HepG2 (cell line): ENCODE measurements around the gene SAMD14. TPM values are rescaled to one million over a fixed set of nuclear protein-coding genes. Genes with fewer than 3 reads are reported as not detected.

ENCODE experiments used
- BORCS8-MEF2B ChIP-seq: sonication (generic); formaldehyde crosslinking; IDR thresholded peaks from 2 replicates; pipeline ENCODE4 v1.8.0; 2022; ENCODE audit warnings: mild to moderate bottlenecking, missing genetic modification reagents
- ELF1 ChIP-seq: sonication (generic); formaldehyde crosslinking; IDR thresholded peaks from 2 replicates; pipeline ENCODE4 v1.4.0; 2020; ENCODE audit warnings: missing genetic modification reagents
- ELK4 ChIP-seq: sonication (generic); formaldehyde crosslinking; IDR thresholded peaks from 2 replicates; pipeline ENCODE4 v1.9.0; 2021; ENCODE audit warnings: missing genetic modification reagents, borderline replicate concordance
- HCFC1 ChIP-seq: fragments of 150-350 bp; IDR thresholded peaks from 2 replicates; pipeline ENCODE4 v1.6.1; 2014; ENCODE audit warnings: low read depth, low read length
- JUND ChIP-seq: sonication (generic); formaldehyde crosslinking; IDR thresholded peaks from 2 replicates; pipeline ENCODE4 v1.8.0; 2022; ENCODE audit warnings: mild to moderate bottlenecking, missing genetic modification reagents
- NFYB ChIP-seq: sonication (generic); formaldehyde crosslinking; IDR thresholded peaks from 2 replicates; pipeline ENCODE4 v1.4.0; 2020; ENCODE audit warnings: missing genetic modification reagents
- NR2F1 ChIP-seq, 2 experiments: fragments of 450-650 bp in 1 of 2; formaldehyde crosslinking in 1 of 2; IDR thresholded peaks; 2 replicates each; pipeline versions ENCODE4 v1.5.0 to v1.6.1; 2016 to 2020; ENCODE audit warnings: mild to moderate bottlenecking in 1 of 2, missing compliant biosample characterization in 1 of 2, missing genetic modification reagents in 1 of 2, moderate library complexity in 1 of 2
- RFXANK ChIP-seq: IDR thresholded peaks from 2 replicates; pipeline ENCODE4 v1.6.1; 2016
- SRF ChIP-seq: IDR thresholded peaks from 2 replicates; pipeline ENCODE4 v1.6.1; 2011; ENCODE audit warnings: mild to moderate bottlenecking, low read depth, low read length, moderate library complexity
- U2AF2 ChIP-seq: fragments of 200-400 bp; formaldehyde crosslinking; IDR thresholded peaks from 2 replicates; pipeline ENCODE4 v1.6.1; 2017; ENCODE audit warnings: low read depth, mild to moderate bottlenecking, low read length
- XBP1 ChIP-seq: sonication (generic); formaldehyde crosslinking; IDR thresholded peaks from 2 replicates; pipeline ENCODE4 v1.5.0; 2020; ENCODE audit warnings: missing genetic modification reagents
- ZBTB26 ChIP-seq: IDR thresholded peaks from 2 replicates; pipeline ENCODE4 v1.6.1; 2016; ENCODE audit warnings: missing compliant biosample characterization, missing genetic modification reagents, borderline replicate concordance
- ZC3H4 ChIP-seq: sonication (generic); formaldehyde crosslinking; IDR thresholded peaks from 2 replicates; pipeline ENCODE4 v1.4.0; 2020; ENCODE audit warnings: missing genetic modification reagents, borderline replicate concordance
- ZNF121 ChIP-seq: sonication (generic); formaldehyde crosslinking; IDR thresholded peaks from 2 replicates; pipeline ENCODE4 v1.5.0; 2020; ENCODE audit warnings: mild to moderate bottlenecking, missing genetic modification reagents
- ZNF260 ChIP-seq: sonication (generic); formaldehyde crosslinking; IDR thresholded peaks from 2 replicates; pipeline ENCODE4 v1.4.0; 2020; ENCODE audit warnings: missing genetic modification reagents, low read depth, mild to moderate bottlenecking, borderline replicate concordance
- ZNF275 ChIP-seq: sonication (generic); formaldehyde crosslinking; IDR thresholded peaks from 2 replicates; pipeline ENCODE4 v1.8.0; 2022; ENCODE audit warnings: missing genetic modification reagents, mild to moderate bottlenecking, inconsistent platforms, borderline replicate concordance
- ZNF441 ChIP-seq: sonication (generic); formaldehyde crosslinking; IDR thresholded peaks from 2 replicates; pipeline ENCODE4 v1.7.0; 2021; ENCODE audit warnings: missing genetic modification reagents, borderline replicate concordance
- ZNF446 ChIP-seq: sonication (generic); formaldehyde crosslinking; IDR thresholded peaks from 2 replicates; pipeline ENCODE4 v1.5.0; 2020; ENCODE audit warnings: mild to moderate bottlenecking, missing genetic modification reagents
- ZNF646 ChIP-seq: sonication (generic); formaldehyde crosslinking; IDR thresholded peaks from 2 replicates; pipeline ENCODE4 v1.9.0; 2021; ENCODE audit warnings: mild to moderate bottlenecking, missing genetic modification reagents
- ZSCAN12 ChIP-seq: sonication (generic); formaldehyde crosslinking; IDR thresholded peaks from 2 replicates; pipeline ENCODE4 v1.9.0; 2021; ENCODE audit warnings: mild to moderate bottlenecking, missing genetic modification reagents
- ZSCAN20 ChIP-seq: sonication (generic); formaldehyde crosslinking; IDR thresholded peaks from 2 replicates; pipeline ENCODE4 v1.4.0; 2020; ENCODE audit warnings: missing genetic modification reagents, mild to moderate bottlenecking, borderline replicate concordance
- polyA plus RNA-seq, 8 experiments: library from polyadenylated mRNA; depleted of rRNA in 3 of 8; stranded (reverse) in 7 of 8; unstranded in 1 of 8; fragments of >200 nt; fragmentation: Illumina TruSeq in 4 of 8; extraction: Trizol in 4 of 8; gene quantifications; 2 replicates each; pipeline versions ENCODE4 v1.2.1 to v1.2.3, GENCODE V29; 2011 to 2016; ENCODE audit warnings: low read depth in 4 of 8, missing spikeins in 1 of 8, mixed read lengths in 1 of 8; ENCODE audit not compliant: insufficient read depth in 1 of 8
- total RNA-seq, 5 experiments: library from RNA; depleted of rRNA; stranded (reverse); fragments of >200 nt; fragmentation: Illumina TruSeq; extraction: Trizol; gene quantifications; 2 replicates each; pipeline ENCODE4 v1.2.3, GENCODE V29; 2016; ENCODE audit warnings: low read depth in 1 of 5

SAMD14 gene
- total and polyA plus RNA-seq, 2 of the 13 experiments (the other 11 are each of a cell fraction or from before 2014, with no cell fraction given), result 0.07 to 0.22 TPM

GRCh38 chr17:50133028-50133768 is 3.2 kb upstream of the SAMD14 start (continued):
- no peak for TF ChIP-seq ZSCAN20 (CRISPR knock-in tag)
- TF ChIP-seq NFYB, result no peak
- TF ChIP-seq U2AF2, result no peak
- 0 out of 2 replicates have a peak, but pooled peaks have one; percentile 9 for TF ChIP-seq ZNF121 (CRISPR knock-in tag)
- no peak for TF ChIP-seq ZNF275 (CRISPR knock-in tag)
- no peak for TF ChIP-seq NR2F1 (CRISPR knock-in tag; IDR thresholded peaks at IDR 0.05)
- no peak for TF ChIP-seq XBP1 (CRISPR knock-in tag)
- TF ChIP-seq ZC3H4 (CRISPR knock-in tag), result no peak
- TF ChIP-seq RFXANK (CRISPR knock-in tag), result no peak
- no peak for TF ChIP-seq ZBTB26
- no peak for TF ChIP-seq SRF
- TF ChIP-seq JUND (CRISPR knock-in tag), result 0 out of 2 replicates have a peak, but pooled peaks have one; percentile 60
- TF ChIP-seq HCFC1, result no peak
- TF ChIP-seq ZSCAN12 (CRISPR knock-in tag), result no peak
- no peak for TF ChIP-seq ZNF441 (CRISPR knock-in tag)
- TF ChIP-seq ZNF260 (CRISPR knock-in tag), result no peak
- no peak for TF ChIP-seq ELK4
- no peak for TF ChIP-seq BORCS8-MEF2B (CRISPR knock-in tag)
- no peak for TF ChIP-seq ELF1
- TF ChIP-seq ZNF446, result no peak
- TF ChIP-seq ZNF646 (CRISPR knock-in tag), result no peak
